Endodermal cell (in vitro differentiated cells): ENCODE data around the gene CATSPERD. TPM values are rescaled to one million over a fixed set of nuclear protein-coding genes. Genes with fewer than 3 reads are reported as not detected.

Source experiments
- DNase-seq: peaks from one replicate; pipeline ENCODE4 v3.0.0-alpha.2; 2017
- H3K27ac ChIP-seq: 2 replicates; pipeline ENCODE4 v1.5.1; 2013; ENCODE audit warnings: mild to moderate bottlenecking, low read depth, low read length, moderate library complexity
- H3K27me3 ChIP-seq: 2 replicates; pipeline ENCODE4 v1.6.1; 2013; ENCODE audit warnings: mild to moderate bottlenecking, low read length, moderate library complexity; ENCODE audit not compliant: insufficient read depth, control insufficient read depth, poor library complexity, severe bottlenecking
- H3K36me3 ChIP-seq: 2 replicates; pipeline ENCODE4 v1.7.0; 2013; ENCODE audit warnings: mild to moderate bottlenecking, low read length, moderate library complexity; ENCODE audit not compliant: control insufficient read depth, insufficient read depth
- H3K4me1 ChIP-seq: one replicate; pipeline ENCODE4 v1.7.0; 2013; ENCODE audit warnings: low read length; ENCODE audit not compliant: control insufficient read depth, insufficient read depth
- H3K4me3 ChIP-seq: 2 replicates; pipeline ENCODE4 v1.5.1; 2013; ENCODE audit warnings: mild to moderate bottlenecking, low read length, moderate library complexity
- H3K9ac ChIP-seq: 2 replicates; pipeline ENCODE4 v1.6.1; 2013; ENCODE audit warnings: mild to moderate bottlenecking, low read length, moderate library complexity; ENCODE audit not compliant: poor library complexity, severe bottlenecking; ENCODE audit errors: extremely low read depth
- H3K9me3 ChIP-seq: 2 replicates; pipeline ENCODE4 v1.6.1; 2013; ENCODE audit warnings: mild to moderate bottlenecking, low read length, moderate library complexity; ENCODE audit not compliant: control insufficient read depth
- H3K27ac Mint-ChIP-seq: 2 replicates; pipeline ENCODE4 v1.8.0; 2020; ENCODE audit warnings: mixed read lengths
- H3K27me3 Mint-ChIP-seq: 2 replicates; pipeline ENCODE4 v1.8.0; 2021; ENCODE audit warnings: mild to moderate bottlenecking, mixed read lengths; ENCODE audit not compliant: insufficient read depth
- H3K36me3 Mint-ChIP-seq: 2 replicates; pipeline ENCODE4 v1.8.0; 2020; ENCODE audit warnings: low read depth, mixed read lengths
- H3K4me1 Mint-ChIP-seq: 2 replicates; pipeline ENCODE4 v1.8.0; 2020; ENCODE audit warnings: mixed read lengths
- H3K4me3 Mint-ChIP-seq: 2 replicates; pipeline ENCODE4 v1.8.0; 2020; ENCODE audit warnings: mild to moderate bottlenecking, moderate library complexity, mixed read lengths
- H3K9me3 Mint-ChIP-seq: 2 replicates; pipeline ENCODE4 v1.8.0; 2020; ENCODE audit warnings: mild to moderate bottlenecking, mixed read lengths
- CTCF ChIP-seq: fragments of 200-600 bp; sonication (generic); conservative IDR thresholded peaks from 2 replicates; pipeline ENCODE4 v1.5.0; 2021; ENCODE audit warnings: antibody characterized with exemption, mild to moderate bottlenecking
- WGBS, 2 experiments: methylation state at CpG; one replicate each; pipeline versions ENCODE4 v1.1.5 to v1.1.7; 2013; ENCODE audit warnings: missing lambda C conversion rate in 2 of 2, mixed read lengths in 1 of 2; ENCODE audit not compliant: insufficient coverage in 1 of 2, insufficient read length in 1 of 2; 5-methylcytosine and 5-hydroxymethylcytosine counted together
- total RNA-seq, 2 donors: library from RNA; stranded (reverse); fragmentation: NEBNext Ultra II Directional in 1 of 2; extraction: Animal tissue kit (Norgen Biotek cat#: 25700) in 1 of 2; gene quantifications; 2 replicates in 1 of 2; 3 replicates in 1 of 2; pipeline ENCODE4 v1.2.1, GENCODE V29; 2021

Gene CATSPERD
- total RNA-seq, 2 donors from 2014 or later = not detected

DNA sequence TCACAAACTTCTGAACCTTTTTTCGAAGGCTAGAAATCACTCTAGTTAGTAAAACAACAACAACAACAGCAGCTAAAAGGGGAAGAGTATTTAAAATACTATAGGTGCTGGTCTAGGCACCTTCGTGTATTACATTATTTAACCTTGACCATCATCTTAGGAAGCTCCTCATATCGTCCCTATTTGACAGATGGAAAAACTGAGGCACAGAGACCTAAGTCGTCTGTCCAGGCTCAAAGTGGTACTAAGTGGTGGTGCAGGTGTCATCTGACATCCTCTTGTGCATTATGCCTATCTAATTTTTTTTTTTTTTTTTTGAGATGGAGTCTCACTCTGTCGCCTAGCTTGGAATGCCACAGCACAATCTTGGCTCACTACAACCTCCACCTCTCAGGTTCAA lies 29.1 kb downstream of the CATSPERD start:
- WGBS, 2 experiments = 80 to 91% methylated on average over 1 to 3 of the region's 5 CpGs

GRCh38 chr19:5751709-5752108 lies 31.3 kb downstream of the CATSPERD start:
- no peak for DNase-seq

More for the DNA sequence above, 29.1 kb downstream of the CATSPERD start:
- no peak for TF ChIP-seq CTCF
- no peak for DNase-seq
- no peak overlapping the region for H3K9ac ChIP-seq
- H3K27ac ChIP-seq = no peak overlapping the region
- Mint-ChIP-seq H3K27ac (no peak overlapping the region), H3K27me3 (peaks cover 15% of the 10 kb centered on the region), H3K4me1 (no peaks in the 10 kb centered on the region), H3K9me3 (no peaks in the 10 kb centered on the region), H3K4me3 (no peak overlapping the region), H3K36me3 (no peaks in the 10 kb centered on the region)
- H3K4me3 ChIP-seq = no peak overlapping the region
- H3K4me1 ChIP-seq = no peaks in the 10 kb centered on the region
- H3K9me3 ChIP-seq = no peaks in the 10 kb centered on the region
- H3K27me3 ChIP-seq = no peaks in the 10 kb centered on the region
- H3K36me3 ChIP-seq = no peaks in the 10 kb centered on the region

GRCh38 chr19:5753743-5754142 lies 33.3 kb downstream of the CATSPERD start:
- no peak for DNase-seq
- 90 to 91% methylated on average over 4 to 6 of the region's 6 CpGs for WGBS, 2 experiments

More at GRCh38 chr19:5751709-5752108, 31.3 kb downstream of the CATSPERD start:
- no peaks in the 10 kb centered on the region for H3K4me1 Mint-ChIP-seq
- Histone ChIP-seq H3K27me3 (no peaks in the 10 kb centered on the region), H3K9ac (no peak overlapping the region), H3K4me3 (no peak overlapping the region), H3K36me3 (no peaks in the 10 kb centered on the region), H3K9me3 (no peaks in the 10 kb centered on the region), H3K4me1 (no peaks in the 10 kb centered on the region), H3K27ac (no peak overlapping the region)
- H3K4me3 Mint-ChIP-seq = no peak overlapping the region
- H3K27me3 Mint-ChIP-seq = peaks cover 13% of the 10 kb centered on the region
- no peak for TF ChIP-seq CTCF
- 90 to 93% methylated on average over 7 of the region's 7 CpGs for WGBS, 2 experiments
- no peaks in the 10 kb centered on the region for H3K9me3 Mint-ChIP-seq
- H3K27ac Mint-ChIP-seq = no peak overlapping the region
- H3K36me3 Mint-ChIP-seq = no peaks in the 10 kb centered on the region

More at GRCh38 chr19:5753743-5754142, 33.3 kb downstream of the CATSPERD start:
- Histone ChIP-seq H3K4me3 (no peak overlapping the region), H3K9me3 (no peaks in the 10 kb centered on the region), H3K9ac (no peak overlapping the region), H3K27me3 (no peaks in the 10 kb centered on the region), H3K4me1 (no peaks in the 10 kb centered on the region), H3K27ac (no peak overlapping the region), H3K36me3 (no peaks in the 10 kb centered on the region)
- H3K36me3 Mint-ChIP-seq = no peaks in the 10 kb centered on the region
- H3K4me3 Mint-ChIP-seq = no peak overlapping the region
- H3K9me3 Mint-ChIP-seq = no peaks in the 10 kb centered on the region
- H3K27me3 Mint-ChIP-seq = peaks cover 13% of the 10 kb centered on the region
- H3K4me1 Mint-ChIP-seq = no peaks in the 10 kb centered on the region
- H3K27ac Mint-ChIP-seq = no peak overlapping the region
- TF ChIP-seq CTCF = no peak
